GM19455 (cell line): ENCODE measurements around the gene COX20.
A peak's percentile ranks its signal among the peaks of the same experiment; 100 is the strongest.
"Not testable (repeated sequence)": the region's sequence is repeated elsewhere in the genome, so short reads cannot be mapped to it uniquely, and the experiment has no call there.

Experiments
- ATAC-seq: cut with Tn5 transposase; IDR thresholded peaks from one replicate; pipeline ENCODE4 v1.9.1; 2021; ENCODE audit not compliant: unreplicated experiment

The COX20 gene

DNA sequence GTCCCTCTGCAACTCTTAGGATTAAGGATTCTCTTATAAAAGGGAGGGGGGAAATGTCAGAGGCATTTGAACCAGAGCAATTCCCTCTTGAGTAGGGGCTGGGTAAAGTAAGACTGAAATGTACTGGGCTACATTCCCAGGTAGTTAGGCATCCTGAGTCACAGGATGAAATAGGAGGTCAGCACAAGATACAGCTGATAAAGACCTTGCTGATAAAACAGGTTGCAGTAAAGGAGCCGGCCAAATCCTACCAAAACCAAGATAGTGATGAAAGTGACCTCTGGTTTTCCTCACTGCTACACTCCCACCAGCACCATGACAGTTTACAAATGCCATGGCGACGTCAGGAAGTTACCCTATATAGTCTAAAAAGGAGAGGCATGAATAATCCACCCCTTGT, 14.3 kb upstream of the COX20 start:
- no peak for ATAC-seq

DNA sequence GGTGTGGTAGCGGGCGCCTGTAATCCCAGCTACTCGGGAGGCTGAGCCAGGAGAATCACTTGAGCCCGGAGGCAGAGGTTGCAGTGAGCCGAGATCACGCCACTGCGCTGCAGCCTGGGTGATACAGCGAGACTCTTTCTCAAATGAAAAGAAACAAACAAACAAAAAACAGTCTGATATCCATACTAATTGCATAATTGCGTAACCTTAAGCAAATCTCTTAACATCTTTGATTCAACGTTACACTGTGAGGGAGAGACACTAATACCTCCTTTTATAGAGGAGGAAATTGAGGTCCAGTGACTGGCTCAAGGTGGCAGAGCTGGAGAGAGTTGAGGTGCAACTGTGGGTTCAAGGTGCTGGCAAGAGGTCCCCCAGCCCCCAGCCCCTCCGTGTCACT, 12.6 kb upstream of the COX20 start:
- no peak for ATAC-seq

DNA sequence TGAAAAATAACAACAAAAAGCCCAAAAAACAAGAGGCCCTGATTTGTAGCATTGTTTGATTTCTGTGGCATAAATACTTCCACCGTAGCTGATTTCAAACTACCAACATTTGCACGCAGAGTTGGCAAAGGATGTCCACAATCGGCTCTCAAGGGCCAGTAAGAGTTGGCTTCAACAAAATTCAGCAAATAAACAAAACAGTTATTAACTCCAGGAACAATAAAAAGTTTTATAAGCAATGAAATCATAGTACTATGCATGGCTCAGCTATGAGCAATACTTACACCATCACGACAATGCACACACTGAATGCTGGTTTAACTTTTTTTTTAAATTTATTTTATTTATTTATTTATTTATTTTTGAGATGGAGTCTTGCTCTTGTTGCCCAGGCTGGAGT, 8.7 kb upstream of the COX20 start:
- ATAC-seq, result no peak

DNA sequence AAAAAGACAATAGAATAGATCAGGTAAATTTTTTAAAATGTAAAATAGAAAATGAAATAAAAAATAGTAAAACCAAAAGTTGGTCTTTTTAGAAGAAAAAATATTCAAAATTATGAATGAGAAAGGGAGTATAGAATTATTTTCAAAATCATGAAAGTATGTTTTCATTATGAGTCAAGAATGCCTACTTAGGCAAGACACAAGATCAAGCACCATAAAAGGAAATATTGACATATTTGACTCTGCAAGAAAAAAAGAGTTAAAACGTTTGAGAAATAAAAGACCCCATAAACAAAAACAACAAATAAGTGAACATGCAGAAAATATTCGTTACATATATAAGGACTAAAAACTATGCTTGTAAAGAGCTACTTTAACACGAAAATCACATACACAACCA, 4.8 kb upstream of the COX20 start:
- ATAC-seq, result no peak

DNA sequence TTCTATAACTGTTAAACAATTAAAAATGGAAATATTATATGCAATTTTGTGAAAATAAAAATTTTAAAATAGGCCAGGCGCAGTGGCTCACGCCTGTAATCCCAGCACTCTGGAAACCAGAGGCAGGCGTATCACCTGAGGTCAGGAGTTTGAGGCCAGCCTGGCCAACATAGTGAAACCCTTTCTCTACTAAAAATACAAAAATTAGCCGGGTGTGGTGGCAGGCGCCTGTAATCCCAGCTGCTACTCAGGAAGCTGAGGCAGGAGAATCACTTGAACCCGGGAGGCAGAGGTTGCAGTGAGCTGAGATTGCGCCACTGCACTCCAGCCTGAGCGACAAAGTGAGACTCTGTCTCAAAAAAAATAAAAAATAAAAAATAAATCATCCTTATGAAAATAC, 2.2 kb upstream of the COX20 start:
- not testable (repeated sequence) for ATAC-seq

DNA sequence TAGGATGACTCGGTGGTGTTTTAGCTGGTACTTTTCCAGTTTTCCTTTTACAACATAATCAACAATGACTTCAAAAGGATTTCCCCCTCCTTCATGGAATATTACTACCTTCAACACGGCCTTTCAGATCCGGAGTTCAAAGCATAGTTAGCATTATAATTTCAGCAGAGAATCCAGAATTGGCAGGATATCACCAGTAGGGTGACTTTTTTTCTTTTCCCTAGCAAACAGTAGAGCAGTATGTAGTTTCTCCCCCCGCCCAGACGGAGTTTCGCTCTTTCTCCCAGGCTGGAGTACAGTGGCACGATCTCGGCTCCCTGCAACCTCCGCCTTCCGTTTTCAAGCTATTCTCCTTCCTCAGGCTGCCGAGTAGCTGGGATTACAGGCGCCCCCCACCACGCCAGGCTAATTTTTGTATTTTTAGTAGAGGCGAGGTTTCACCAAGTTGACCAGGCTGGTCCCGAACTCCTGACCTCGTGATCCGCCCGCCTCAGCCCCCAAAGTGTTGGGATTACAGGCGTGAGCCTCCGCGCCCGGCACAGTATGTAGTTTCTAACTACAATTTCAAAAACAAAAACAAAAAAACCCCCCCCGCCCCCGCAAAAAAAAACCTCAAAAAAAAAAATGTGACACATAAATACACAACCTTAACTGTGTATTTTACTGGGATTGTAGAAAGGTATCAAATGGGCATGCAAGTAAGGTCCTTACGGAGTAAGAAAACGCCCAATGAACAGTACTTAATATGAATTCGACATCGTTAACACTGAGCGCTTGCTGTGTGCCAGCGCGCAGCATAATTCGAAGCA, 1.5 kb upstream of the COX20 start:
- peak; percentile 10 for ATAC-seq

DNA sequence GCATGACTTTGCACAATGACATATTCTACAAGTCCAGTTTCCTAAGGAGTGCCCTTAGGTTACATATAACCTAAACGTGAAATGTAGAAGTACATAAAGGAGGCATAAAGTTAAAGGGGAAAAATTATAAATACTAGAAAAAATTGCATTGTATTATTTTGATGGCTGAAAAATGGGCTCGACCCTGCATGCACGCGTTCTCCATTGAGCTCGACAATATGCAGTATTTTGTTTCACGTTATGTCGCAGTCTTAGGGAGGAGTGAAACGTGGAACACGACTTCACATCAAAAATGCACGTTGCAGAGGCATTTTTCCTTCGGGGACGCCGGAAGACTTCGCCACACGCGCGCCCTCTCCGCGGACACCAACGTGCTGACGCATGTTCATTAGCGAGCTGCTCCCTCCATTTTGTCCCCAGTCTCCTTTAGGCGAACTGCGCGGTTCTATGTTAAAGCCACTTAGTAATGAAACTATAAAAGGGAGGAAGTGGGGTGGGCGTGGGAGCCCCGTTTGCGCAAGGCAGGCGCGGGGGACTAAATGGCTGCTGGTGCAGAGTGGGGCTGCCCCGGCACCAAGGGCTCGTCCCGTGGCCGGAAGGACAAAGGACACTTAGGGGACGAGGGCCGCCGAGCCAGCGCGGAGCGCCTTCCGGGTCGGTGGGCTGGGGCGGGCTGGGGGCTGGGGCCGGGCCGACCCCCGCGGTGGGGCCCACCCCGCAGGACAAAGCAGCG, 749 bp upstream of the COX20 start:
- peak; percentile 60 for ATAC-seq

DNA sequence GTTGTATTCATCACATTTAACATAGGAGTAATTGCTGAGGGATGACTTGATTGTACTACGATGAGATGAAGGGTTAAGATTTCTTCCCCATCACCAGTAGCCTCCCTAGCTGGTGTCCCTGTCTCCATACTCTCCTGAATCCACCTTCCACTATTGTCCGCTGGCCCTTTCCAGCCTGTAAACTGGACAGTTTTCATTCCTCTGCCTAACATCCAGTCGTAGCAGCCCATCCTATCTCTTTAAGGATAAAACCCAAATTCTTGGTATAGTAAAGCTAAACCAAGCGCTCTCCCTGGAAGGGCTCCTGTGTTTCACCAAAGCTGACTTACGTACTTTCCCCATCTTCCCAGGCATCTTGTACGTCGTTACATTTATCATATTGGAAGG, 670 bp downstream of the COX20 start:
- ATAC-seq, result no peak

DNA sequence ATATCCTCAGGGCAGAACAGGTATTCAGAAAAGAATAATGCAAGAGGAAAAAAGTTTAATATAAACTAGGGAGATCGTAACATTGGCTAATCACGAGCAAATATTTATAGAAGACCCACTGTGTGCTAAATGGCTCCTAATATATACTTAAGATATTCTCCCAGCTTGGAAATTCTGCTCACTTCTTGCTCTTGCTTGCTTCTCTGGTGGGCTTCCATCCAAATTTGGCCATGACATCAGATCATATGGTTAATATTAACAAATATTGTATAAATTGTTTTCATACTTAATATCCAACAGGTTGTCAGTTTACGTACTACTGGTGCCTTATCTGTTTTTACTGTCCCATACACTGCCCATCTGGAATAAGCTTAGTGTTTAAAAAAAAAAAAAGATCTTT, 1.1 kb downstream of the COX20 start:
- no peak for ATAC-seq

DNA sequence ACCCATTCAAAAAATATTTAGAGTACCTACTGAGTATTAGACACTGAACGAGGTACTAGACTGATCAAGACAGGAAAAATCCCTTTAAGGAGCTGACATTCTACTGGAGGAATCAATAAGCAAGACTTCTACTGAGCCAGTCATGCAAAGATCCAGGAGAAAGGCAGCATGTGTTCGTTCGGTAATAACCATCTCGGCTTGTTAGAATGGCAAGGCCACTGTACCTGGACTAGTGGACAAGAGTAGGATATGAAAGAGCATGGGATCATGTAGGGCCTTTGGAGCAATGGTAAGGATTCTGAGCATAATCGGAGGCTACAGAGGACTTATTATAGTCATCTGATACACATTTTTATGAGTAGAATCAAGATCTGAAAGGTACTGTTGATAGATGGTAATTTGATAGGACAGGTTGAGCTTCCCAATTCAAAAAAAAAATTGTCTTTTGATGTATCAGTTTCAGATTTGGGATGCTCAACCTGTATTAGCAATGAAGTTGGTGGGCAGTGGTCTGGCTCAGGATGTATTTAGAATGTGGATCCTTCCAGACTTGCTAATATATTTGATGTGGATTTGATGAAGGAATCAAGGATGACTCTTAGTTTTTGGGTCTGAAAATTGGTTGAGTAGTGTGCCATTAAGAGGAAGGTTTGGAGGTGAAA, 2.3 kb downstream of the COX20 start:
- ATAC-seq, result no peak

DNA sequence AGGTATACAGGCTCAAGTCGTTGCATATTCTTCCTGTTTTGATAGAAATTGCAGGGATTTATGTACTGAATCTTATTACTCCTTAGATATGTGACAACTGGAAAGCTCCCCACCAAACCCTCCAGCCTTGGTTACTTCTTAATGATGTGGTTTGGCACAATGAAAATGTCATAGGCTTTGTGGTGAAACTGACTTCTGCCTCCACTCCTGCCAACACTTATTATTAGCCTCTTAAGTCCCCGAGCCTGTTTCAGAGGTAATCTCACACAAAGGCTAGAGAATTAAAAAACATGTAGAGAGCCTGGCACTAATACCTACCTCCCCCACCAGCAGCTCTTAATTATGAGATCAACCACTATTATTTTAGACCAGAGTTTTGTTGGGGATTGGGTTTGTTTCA, 4.2 kb downstream of the COX20 start:
- ATAC-seq, result no peak

DNA sequence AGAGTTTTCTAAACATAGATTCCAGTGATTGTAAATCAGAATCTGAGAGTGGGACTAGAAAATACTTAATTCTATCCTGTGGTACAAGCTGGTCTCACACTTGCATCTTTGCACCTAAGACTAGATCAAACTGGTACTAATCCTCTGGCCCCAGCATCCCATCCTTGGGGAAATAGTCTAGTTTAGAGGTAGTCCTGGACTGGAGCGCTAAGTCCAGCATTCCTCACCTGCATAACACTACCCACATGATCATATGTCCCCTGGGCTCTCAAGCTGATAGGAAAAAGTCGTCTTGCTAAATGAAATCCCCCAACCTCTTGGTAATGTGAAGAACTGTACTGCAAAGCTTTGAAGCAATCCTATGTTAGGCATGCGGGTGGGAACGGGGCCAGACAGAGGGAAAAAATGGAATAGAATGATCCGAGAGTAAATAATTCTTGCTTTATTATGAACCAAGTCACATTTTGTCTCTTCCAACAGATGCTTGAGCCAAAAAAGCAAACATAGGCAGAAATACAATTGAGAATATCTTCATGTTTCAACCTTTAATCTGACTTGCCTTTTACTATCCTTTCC, 4.8 kb downstream of the COX20 start:
- no peak for ATAC-seq

DNA sequence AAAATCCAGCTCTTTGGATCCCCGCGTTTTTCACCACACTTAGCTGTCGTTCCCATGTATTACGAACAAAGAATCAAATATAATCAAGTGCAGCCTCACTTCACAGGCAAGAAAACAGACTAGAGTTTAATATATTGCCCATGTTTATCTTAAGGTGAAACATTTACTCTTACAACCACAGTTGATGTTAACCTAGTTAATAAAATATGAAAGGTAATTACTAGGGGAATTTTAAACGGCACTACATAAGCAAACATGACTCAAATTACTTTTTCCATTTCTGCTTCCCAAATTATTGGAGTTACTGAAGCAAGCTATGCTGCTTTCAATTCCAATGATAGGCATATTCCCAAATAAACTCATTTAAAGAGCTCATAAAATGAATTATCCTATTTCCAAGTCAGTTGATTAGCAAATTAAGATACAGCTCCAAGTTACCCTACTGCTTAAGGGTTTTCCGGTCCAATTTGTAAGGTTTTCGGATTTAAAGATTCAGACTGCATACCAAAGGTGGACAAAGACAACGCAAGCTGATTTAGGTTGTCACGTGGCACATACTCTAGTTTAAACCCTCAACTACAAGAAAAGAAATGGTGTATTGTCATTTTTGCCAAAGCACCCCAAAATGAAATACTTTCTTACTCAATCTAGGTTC, 5.9 kb downstream of the COX20 start:
- ATAC-seq, result no peak

DNA sequence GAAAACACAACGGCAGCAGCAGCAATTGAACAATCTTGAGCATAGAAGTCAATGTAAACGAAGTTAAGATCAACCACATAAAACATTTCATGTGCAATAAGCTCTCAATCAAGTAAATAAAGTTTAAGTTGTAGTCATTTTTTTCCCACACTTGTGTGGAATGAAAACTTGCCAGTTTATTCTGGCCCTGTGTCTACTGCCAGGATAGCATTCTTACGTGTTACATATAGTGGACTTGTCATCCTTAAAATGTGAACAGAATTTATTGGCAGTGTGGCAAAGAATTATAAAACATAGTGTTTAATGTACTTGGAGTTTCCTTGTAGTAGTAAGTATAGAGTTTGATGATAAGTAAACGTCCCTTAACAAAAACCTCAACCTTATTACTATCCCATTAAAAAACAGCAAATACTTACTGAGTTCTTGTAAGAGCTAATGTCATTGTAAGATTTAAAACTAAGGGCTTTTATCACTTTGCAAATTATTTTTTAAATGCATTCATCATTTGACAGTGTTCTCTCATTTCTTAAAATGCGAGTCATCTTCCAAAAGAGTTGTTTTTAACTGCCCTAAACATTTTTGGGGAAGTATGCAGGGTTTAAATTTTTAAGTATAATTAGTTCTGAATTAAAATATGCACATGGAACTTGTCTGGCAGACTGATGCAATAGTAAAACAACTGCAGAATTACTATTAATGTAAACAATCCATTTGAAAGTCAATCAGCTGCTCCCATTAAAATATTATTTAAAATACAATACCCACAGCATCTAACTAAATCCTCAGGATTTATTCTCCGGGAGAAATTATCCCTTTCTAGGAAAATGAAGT, 7.9 kb downstream of the COX20 start:
- no peak for ATAC-seq

DNA sequence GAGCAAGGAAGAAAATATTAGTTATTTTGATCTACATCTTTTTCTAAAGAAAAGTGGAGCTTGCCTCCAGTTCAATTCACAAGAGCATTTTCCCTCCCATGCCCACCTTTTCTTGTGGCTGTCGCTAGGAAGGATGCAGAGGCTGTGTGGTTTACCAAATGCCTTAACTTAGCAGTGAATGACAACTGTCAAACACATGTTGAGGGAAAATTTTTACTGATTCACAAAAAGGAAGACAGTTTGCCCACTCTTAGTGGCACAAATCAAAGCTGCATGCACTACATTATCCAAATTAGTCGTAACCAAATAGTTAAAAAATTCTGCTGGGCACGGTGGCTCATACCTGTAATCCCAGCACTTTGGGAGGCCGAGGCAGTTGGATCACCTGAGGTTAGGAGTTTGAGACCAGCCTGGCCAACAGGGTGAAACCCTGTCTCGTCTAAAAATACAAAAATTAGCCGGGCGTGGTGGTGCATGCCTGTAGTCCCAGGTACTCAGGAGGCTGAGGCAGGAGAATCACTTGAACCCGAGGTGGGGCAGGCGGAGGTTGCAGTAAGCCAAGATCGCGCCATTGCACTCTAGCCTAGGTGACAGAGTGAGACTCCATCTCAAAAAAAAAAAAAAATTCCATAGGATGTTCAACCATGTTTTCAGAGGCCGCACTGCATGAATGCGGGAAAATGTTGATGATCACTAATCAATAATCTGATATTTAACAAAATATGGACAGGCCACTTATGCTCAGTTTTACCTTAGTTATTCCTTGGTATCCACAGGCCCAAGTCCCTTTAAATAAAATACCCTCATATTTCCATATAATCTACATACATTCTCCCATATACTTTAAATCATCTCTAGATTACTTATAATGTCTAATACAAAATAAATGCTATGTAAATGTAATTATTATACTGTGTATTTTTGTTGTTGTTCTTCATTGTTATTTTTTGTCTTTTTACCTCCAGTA, 9.0 kb downstream of the COX20 start:
- no peak for ATAC-seq

DNA sequence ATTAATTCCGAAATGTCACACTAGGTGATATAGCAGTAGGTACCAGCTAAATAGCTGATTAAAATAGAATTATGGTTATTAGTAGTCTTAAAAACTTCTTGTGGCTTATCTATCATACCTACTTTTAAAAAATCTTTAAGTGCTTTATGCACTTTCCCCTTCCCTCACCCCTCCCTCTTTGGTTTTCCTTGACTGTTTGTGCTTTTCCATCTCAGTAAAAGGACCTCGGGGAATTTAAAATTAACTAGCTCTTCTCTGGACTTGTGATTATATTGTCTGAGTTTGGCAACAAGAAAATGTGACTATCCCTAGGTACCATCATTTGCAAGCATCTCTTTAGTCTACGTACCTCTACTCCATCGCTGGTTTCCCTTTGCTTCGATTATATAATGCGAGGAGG, 11.2 kb downstream of the COX20 start:
- ATAC-seq, result no peak

DNA sequence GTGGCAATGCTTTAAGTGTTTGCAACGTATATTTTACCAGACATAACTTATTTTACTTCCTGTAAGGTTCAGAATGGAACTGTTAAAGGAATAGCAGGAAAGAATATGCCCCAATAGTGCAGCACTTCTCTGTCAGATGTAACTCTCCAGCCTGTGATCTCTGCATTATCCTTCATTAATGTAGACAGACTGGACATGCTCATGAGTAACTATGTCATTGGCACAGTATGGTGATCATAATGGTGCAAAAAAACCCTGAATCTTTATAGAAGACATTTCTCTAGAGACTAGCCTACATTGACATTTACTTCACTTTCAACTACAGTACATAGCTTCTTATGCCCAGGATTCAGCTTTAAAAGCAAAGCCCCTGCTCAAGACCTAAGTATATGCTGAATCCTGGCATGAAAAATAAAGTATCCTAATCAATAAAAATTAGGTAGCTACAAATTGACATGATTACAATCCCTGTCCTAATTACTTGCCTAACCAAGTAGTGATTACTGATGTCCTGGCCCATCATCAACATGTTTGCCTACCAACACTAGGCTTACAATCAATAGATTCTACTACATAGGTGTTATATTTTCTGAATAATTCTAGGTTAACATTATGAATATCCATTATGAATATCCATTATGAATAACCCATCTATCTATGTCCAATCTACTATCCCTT, 13.9 kb downstream of the COX20 start:
- ATAC-seq, result no peak

DNA sequence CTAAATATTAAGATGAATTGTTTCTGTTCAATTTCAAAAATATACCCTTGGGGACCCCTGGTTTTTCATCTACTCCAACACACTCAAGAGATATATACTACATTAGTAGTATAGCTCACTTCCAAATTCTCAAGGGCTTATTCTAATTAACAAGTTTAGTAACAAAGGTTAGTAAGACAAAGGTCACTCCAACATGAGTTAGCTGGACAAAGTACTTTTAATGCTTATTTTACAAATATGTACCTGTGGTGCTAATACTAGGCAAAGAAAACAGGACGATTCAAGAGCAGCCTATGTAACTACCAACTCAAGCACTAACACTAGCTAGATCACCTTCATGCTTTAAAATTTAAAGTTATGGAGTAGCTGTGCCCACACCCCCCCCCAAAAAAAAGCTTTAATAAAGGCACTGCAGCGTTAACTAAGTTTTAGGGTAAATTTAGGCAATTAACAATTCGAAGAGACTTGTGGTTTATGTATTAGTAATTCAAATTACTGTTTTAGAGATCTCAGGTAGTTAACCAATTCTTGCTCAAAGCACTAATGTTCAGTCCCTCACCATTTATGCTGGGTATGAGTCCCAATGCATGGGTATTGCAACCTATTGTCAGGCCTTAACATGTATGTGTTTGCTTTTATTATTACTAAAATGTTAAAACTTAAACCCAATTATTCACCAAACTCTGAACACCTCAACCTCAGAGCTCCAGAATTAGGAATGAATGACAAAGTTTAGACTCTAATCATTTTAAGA, 14.8 kb downstream of the COX20 start:
- ATAC-seq, result no peak
